OCI-LY7 (cell line): ENCODE measurements around the gene CDH1. TPM values are rescaled to one million over a fixed set of nuclear protein-coding genes. Genes with fewer than 3 reads are reported as not detected.

Experiments used
- BruUV-seq: library from RNA; stranded (reverse); fragments of 400-500 nt; replicated peaks from 2 replicates; lab custom pipeline; 2021; lab: Mats Ljungman, UMichigan
- CTCF ChIA-PET: fragments of 300-600 bp; sonication (Branson Sonifier 250); formaldehyde crosslinking; loops from one replicate; lab custom pipeline; 2022; ENCODE audit warnings: antibody characterized with exemption; ENCODE audit not compliant: unreplicated experiment; lab: Charles Lee
- POLR2A ChIA-PET: fragments of 300-600 bp; sonication (Branson Sonifier 250); formaldehyde crosslinking; loops from one replicate; lab custom pipeline; 2022; ENCODE audit warnings: antibody characterized with exemption; lab: Charles Lee
- DNase-seq: peaks from one replicate; pipeline ENCODE4 v3.0.0-alpha.2; 2015; ENCODE audit warnings: low spot score
- H2AFZ ChIP-seq: fragments of 200-600 bp; sonication (generic), shearing (Covaris generic); 2 replicates; pipeline ENCODE4 v1.6.1; 2014; ENCODE audit warnings: mild to moderate bottlenecking, antibody characterized with exemption, low read length, moderate library complexity
- H3K27ac ChIP-seq: fragments of 200-600 bp; sonication (generic); 2 replicates; pipeline ENCODE4 v1.5.1; 2014; ENCODE audit warnings: mixed run types, low read depth, mild to moderate bottlenecking, moderate library complexity, low read length, inconsistent platforms; ENCODE audit not compliant: poor library complexity, severe bottlenecking
- H3K36me3 ChIP-seq: fragments of 200-600 bp; sonication (generic); 2 replicates; pipeline ENCODE4 v1.6.1; 2014; ENCODE audit warnings: mild to moderate bottlenecking, antibody characterized with exemption, low read length, moderate library complexity, mixed read lengths; ENCODE audit not compliant: insufficient read depth
- H3K4me1 ChIP-seq: fragments of 200-600 bp; sonication (generic); 2 replicates; pipeline ENCODE4 v1.5.1; 2014; ENCODE audit warnings: mild to moderate bottlenecking, low read length; ENCODE audit not compliant: insufficient read depth, poor library complexity, severe bottlenecking
- H3K4me2 ChIP-seq: fragments of 200-600 bp; sonication (generic); 2 replicates; pipeline ENCODE4 v1.6.1; 2014; ENCODE audit warnings: mild to moderate bottlenecking, low read length
- H3K4me3 ChIP-seq: fragments of 200-600 bp; sonication (generic); 2 replicates; pipeline ENCODE4 v1.5.1; 2014; ENCODE audit warnings: mild to moderate bottlenecking, low read depth, low read length; ENCODE audit not compliant: poor library complexity, severe bottlenecking
- H3K79me2 ChIP-seq: fragments of 200-600 bp; sonication (generic); 2 replicates; pipeline ENCODE4 v1.6.1; 2016; ENCODE audit warnings: low read depth, mild to moderate bottlenecking, low read length, moderate library complexity, mixed read lengths; ENCODE audit not compliant: insufficient read depth
- H3K9me2 ChIP-seq: fragments of 200-600 bp; sonication (generic); 2 replicates; pipeline ENCODE4 v1.6.1; 2016; ENCODE audit warnings: mild to moderate bottlenecking, low read length, mixed read lengths; ENCODE audit not compliant: insufficient read depth
- H3K9me3 ChIP-seq: fragments of 200-600 bp; sonication (generic); 2 replicates; pipeline ENCODE4 v1.6.1; 2014; ENCODE audit warnings: mild to moderate bottlenecking, mixed run types, low read length, mixed read lengths
- H4K20me1 ChIP-seq: fragments of 200-600 bp; sonication (generic); 2 replicates; pipeline ENCODE4 v1.6.1; 2014; ENCODE audit warnings: mild to moderate bottlenecking, antibody characterized with exemption, low read length, moderate library complexity, mixed read lengths; ENCODE audit not compliant: insufficient read depth
- CTCF ChIP-seq: fragments of 200-600 bp; sonication (generic); conservative IDR thresholded peaks from 2 replicates; pipeline ENCODE4 v1.5.1; 2014; ENCODE audit warnings: mild to moderate bottlenecking, antibody characterized with exemption, low read length, moderate library complexity, mixed read lengths
- EZH2phosphoT487 ChIP-seq: fragments of 200-600 bp; sonication (generic); IDR thresholded peaks from 2 replicates; pipeline ENCODE4 v1.6.1; 2018; ENCODE audit warnings: low read depth, borderline replicate concordance, mild to moderate bottlenecking, mixed run types, antibody characterized with exemption, low read length, moderate library complexity, mixed read lengths
- intact Hi-C: fragments of 100-400 bp; cut with micrococcal nuclease; formaldehyde crosslinking; loops from one replicate; pipeline ENCODE4 v1.10.0; 2022; ENCODE audit not compliant: unreplicated experiment
- total RNA-seq, 2 experiments: library from RNA; depleted of rRNA in 1 of 2; stranded (reverse); fragments of >200 nt in 1 of 2; shearing (Covaris generic) in 1 of 2; gene quantifications; 2 replicates each; pipeline ENCODE4 v1.2.3, GENCODE V29; 2014 to 2022

The CDH1 gene
- total RNA-seq, 2 experiments from 2014 or later = not detected

- Histone ChIP-seq H3K36me3 (peaks cover 28% of the 10 kb centered on the region), H4K20me1 (no peaks in the 10 kb centered on the region), H2AFZ (no peak overlapping the region), H3K27ac (no peak overlapping the region), H3K4me2 (no peak overlapping the region), H3K4me3 (no peak overlapping the region), H3K9me3 (no peaks in the 10 kb centered on the region), H3K9me2 (no peaks in the 10 kb centered on the region), H3K4me1 (no peaks in the 10 kb centered on the region), H3K79me2 (no peaks in the 10 kb centered on the region)
- no peak for DNase-seq
- TF ChIP-seq EZH2phosphoT487 = no peak
- TF ChIP-seq CTCF = no peak
- intact Hi-C loops = no loop called here
- CTCF ChIA-PET = interaction anchor here (0.5 kb wide), 1 partner anchor 105 kb away, joined by 3 read pairs; no protein-coding TSS in a partner anchor
- POLR2A ChIA-PET = interaction anchor here (0.5 kb wide), 1 partner anchor 128 kb away, joined by 3 read pairs; no protein-coding TSS in a partner anchor
- no TSS peak for BruUV-seq
Measured at GRCh38 chr16:68860978-68861892, 124.1 kb downstream of the CDH1 start.

- Histone ChIP-seq H3K4me2 (no peak overlapping the region), H3K36me3 (peaks cover 24% of the 10 kb centered on the region), H3K4me3 (no peak overlapping the region), H3K4me1 (no peaks in the 10 kb centered on the region), H3K9me2 (no peaks in the 10 kb centered on the region), H3K79me2 (no peaks in the 10 kb centered on the region), H3K27ac (no peak overlapping the region), H2AFZ (no peak overlapping the region), H4K20me1 (no peaks in the 10 kb centered on the region), H3K9me3 (no peaks in the 10 kb centered on the region)
- CTCF ChIA-PET = no interaction called here
- TF ChIP-seq CTCF (no peak), EZH2phosphoT487 (no peak)
- no peak for DNase-seq
- POLR2A ChIA-PET = interaction anchor here (0.5 to 0.6 kb wide), 2 partner anchors 93 to 147 kb away, joined by 3 to 6 read pairs; no protein-coding TSS in a partner anchor
- intact Hi-C loops = no loop called here
- no TSS peak for BruUV-seq
Measured at GRCh38 chr16:68866933-68867332, 129.8 kb downstream of the CDH1 start.
